PFSK-1 (cell line): ENCODE results near the gene TANC2.

ENCODE experiments used
- FOXP2 ChIP-seq: optimal IDR thresholded peaks from 2 replicates; pipeline ENCODE3; 2011; ENCODE audit warnings: borderline replicate concordance, control low read depth, inconsistent platforms; ENCODE audit not compliant: insufficient read depth; ENCODE audit errors: extremely low read length, extremely low read depth
- POLR2AphosphoS5 ChIP-seq: IDR thresholded peaks from 2 replicates; pipeline ENCODE4 v1.6.1; 2012; ENCODE audit warnings: low read depth, mild to moderate bottlenecking, control low read depth, low read length, moderate library complexity
- SIN3A ChIP-seq: IDR thresholded peaks from 2 replicates; pipeline ENCODE4 v1.6.1; 2012; ENCODE audit warnings: mild to moderate bottlenecking, low read length, moderate library complexity, borderline replicate concordance; ENCODE audit not compliant: insufficient read depth
- TAF1 ChIP-seq: IDR thresholded peaks from 2 replicates; pipeline ENCODE4 v1.6.1; 2012; ENCODE audit warnings: low read length, control low read depth, borderline replicate concordance; ENCODE audit not compliant: insufficient read depth
- TF ChIP-seq, protein P1 (sequence below), 2 experiments: IDR thresholded peaks; 2 replicates each; pipeline versions ENCODE4 v1.6.1 to v1.8.0; 2011 to 2012; ENCODE audit warnings: low read depth in 2 of 2, low read length in 2 of 2, control low read depth in 1 of 2, inconsistent platforms in 1 of 2, mild to moderate bottlenecking in 1 of 2, moderate library complexity in 1 of 2; ENCODE audit not compliant: insufficient read depth in 1 of 2

DNA sequence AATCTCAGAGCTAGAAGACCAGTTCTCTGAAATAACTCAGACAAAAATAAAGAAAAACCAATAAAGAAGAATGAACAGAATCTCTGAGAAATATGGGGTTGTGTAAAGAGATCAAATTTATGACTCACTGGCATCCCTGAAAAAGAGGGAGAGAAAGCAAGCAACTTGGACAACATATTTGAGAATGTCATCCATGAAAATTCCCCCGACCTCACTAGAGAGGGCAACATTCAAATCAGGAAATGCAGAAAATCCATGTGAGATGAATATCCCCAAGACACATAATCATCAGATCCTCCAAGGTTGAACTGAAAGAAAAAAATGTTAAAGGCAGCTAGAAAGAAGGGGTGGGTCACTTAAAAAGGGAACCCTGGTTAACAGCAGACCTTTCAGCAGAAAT, 32.1 kb downstream of the TANC2 start:
- TF ChIP-seq POLR2AphosphoS5 (no peak), SIN3A (no peak), FOXP2 (no peak), TAF1 (no peak)
- TF ChIP-seq, protein P1, sequence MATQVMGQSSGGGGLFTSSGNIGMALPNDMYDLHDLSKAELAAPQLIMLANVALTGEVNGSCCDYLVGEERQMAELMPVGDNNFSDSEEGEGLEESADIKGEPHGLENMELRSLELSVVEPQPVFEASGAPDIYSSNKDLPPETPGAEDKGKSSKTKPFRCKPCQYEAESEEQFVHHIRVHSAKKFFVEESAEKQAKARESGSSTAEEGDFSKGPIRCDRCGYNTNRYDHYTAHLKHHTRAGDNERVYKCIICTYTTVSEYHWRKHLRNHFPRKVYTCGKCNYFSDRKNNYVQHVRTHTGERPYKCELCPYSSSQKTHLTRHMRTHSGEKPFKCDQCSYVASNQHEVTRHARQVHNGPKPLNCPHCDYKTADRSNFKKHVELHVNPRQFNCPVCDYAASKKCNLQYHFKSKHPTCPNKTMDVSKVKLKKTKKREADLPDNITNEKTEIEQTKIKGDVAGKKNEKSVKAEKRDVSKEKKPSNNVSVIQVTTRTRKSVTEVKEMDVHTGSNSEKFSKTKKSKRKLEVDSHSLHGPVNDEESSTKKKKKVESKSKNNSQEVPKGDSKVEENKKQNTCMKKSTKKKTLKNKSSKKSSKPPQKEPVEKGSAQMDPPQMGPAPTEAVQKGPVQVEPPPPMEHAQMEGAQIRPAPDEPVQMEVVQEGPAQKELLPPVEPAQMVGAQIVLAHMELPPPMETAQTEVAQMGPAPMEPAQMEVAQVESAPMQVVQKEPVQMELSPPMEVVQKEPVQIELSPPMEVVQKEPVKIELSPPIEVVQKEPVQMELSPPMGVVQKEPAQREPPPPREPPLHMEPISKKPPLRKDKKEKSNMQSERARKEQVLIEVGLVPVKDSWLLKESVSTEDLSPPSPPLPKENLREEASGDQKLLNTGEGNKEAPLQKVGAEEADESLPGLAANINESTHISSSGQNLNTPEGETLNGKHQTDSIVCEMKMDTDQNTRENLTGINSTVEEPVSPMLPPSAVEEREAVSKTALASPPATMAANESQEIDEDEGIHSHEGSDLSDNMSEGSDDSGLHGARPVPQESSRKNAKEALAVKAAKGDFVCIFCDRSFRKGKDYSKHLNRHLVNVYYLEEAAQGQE (IDR thresholded peaks at IDR 0.05; ENCODE audit: insufficient read depth in 1 of 2, low read depth in 2 of 2, low read length in 2 of 2), result no peak
